Hepatocyte (in vitro differentiated cells): Measurements from ENCODE around the gene MAPK14. TPM values are rescaled to one million over a fixed set of nuclear protein-coding genes. Genes with fewer than 3 reads are reported as not detected.

Source experiments
- DNase-seq: peaks from one replicate; pipeline ENCODE4 v3.0.0-alpha.2; 2016; ENCODE audit warnings: low spot score
- H2AFZ ChIP-seq: fragments of 200-600 bp; sonication (generic); 2 replicates; pipeline ENCODE4 v1.6.0; 2016; ENCODE audit warnings: antibody characterized with exemption, mild to moderate bottlenecking
- H3K27ac ChIP-seq: fragments of 200-600 bp; sonication (generic); 2 replicates; pipeline ENCODE4 v1.5.1; 2016; ENCODE audit warnings: mild to moderate bottlenecking
- H3K27me3 ChIP-seq: fragments of 200-600 bp; sonication (generic); 2 replicates; pipeline ENCODE4 v1.6.1; 2016
- H3K36me3 ChIP-seq: fragments of 200-600 bp; sonication (generic); replicated peaks from 2 replicates; pipeline ENCODE4 v1.5.1; 2016; ENCODE audit warnings: low read depth; ENCODE audit not compliant: insufficient read depth
- H3K4me1 ChIP-seq: fragments of 200-600 bp; sonication (generic); 2 replicates; pipeline ENCODE4 v1.5.1; 2016; ENCODE audit warnings: mild to moderate bottlenecking, moderate library complexity; ENCODE audit not compliant: insufficient read depth
- H3K4me2 ChIP-seq: fragments of 200-600 bp; sonication (generic); 2 replicates; pipeline ENCODE4 v1.6.0; 2016
- H3K4me3 ChIP-seq: fragments of 200-600 bp; sonication (generic); 2 replicates; pipeline ENCODE4 v1.5.1; 2016; ENCODE audit warnings: mild to moderate bottlenecking
- H3K79me2 ChIP-seq: fragments of 200-600 bp; sonication (generic); 2 replicates; pipeline ENCODE4 v1.6.0; 2017; ENCODE audit warnings: mild to moderate bottlenecking
- H3K9me2 ChIP-seq: fragments of 200-600 bp; sonication (generic); replicated peaks from 2 replicates; pipeline ENCODE4 v1.6.0; 2017; ENCODE audit warnings: mild to moderate bottlenecking; ENCODE audit not compliant: insufficient read depth
- H3K9me3 ChIP-seq: fragments of 200-600 bp; sonication (generic); 2 replicates; pipeline ENCODE4 v1.5.1; 2016; ENCODE audit warnings: low read depth, mild to moderate bottlenecking
- H4K20me1 ChIP-seq: fragments of 200-600 bp; sonication (generic); 2 replicates; pipeline ENCODE4 v1.6.0; 2016; ENCODE audit warnings: mild to moderate bottlenecking; ENCODE audit not compliant: insufficient read depth, poor library complexity, severe bottlenecking
- EZH2 ChIP-seq: fragments of 200-600 bp; sonication (generic); IDR thresholded peaks from 2 replicates; pipeline ENCODE4 v1.6.1; 2016; ENCODE audit warnings: antibody characterized with exemption, mild to moderate bottlenecking, borderline replicate concordance
- EZH2phosphoT487 ChIP-seq: fragments of 200-600 bp; sonication (generic); IDR thresholded peaks from one replicate; pipeline ENCODE4 v1.6.1; 2018; ENCODE audit warnings: antibody characterized with exemption, mild to moderate bottlenecking, low read depth, moderate library complexity; ENCODE audit not compliant: unreplicated experiment, severe bottlenecking
- WGBS: methylation state at CpG from one replicate; pipeline ENCODE4 v1.1.6; 2016; ENCODE audit warnings: low lambda C conversion rate; ENCODE audit errors: missing lambda C conversion rate; 5-methylcytosine and 5-hydroxymethylcytosine counted together
- polyA plus RNA-seq: library from polyadenylated mRNA; unstranded; fragments of >200 nt; fragmentation: Nextera tagmentation; extraction: Ambion mirVana; gene quantifications from 2 replicates; pipeline ENCODE4 v1.2.1, GENCODE V29; 2016
- total RNA-seq: library from RNA; depleted of rRNA; stranded (reverse); fragments of >200 nt; gene quantifications from 2 replicates; pipeline ENCODE4 v1.2.3, GENCODE V29; 2014
- TF ChIP-seq, protein P1 (sequence below): fragments of 200-600 bp; sonication (generic); IDR thresholded peaks from 2 replicates; pipeline ENCODE4 v1.5.1; 2016; ENCODE audit warnings: antibody characterized with exemption, mild to moderate bottlenecking; ENCODE audit not compliant: poor library complexity

MAPK14 gene
- total and polyA plus RNA-seq, 2 experiments from 2014 or later, result 46.8 to 86.5 TPM

DNA sequence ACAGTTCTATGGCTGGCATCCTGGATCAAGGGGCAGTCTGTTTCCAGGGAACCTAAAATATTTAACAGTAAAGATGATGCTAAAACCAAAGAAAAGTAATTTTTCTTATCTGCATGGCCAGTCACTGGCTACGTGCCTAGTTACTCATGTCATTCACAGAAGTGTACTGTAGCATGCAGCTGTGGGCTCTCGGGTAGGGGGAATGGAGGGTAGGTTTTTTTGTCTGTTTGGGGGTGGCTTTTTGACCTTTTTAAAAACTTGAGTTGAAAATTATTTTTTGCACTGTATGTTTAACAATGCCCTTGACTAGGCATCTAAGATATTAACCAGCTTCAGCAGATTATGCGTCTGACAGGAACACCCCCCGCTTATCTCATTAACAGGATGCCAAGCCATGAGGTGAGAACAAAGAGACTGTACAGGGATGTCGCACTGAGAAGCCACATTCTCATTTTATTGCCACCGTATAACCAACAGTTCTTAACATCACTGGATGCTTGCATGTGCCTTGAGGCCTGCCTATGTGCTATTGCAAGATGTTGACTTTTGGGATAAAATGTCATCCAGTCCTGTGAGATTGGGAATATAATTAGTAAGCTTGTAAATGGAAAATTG is 72.4 kb downstream of the MAPK14 start:
- TF ChIP-seq EZH2 (no peak), EZH2phosphoT487 (no peak)
- TF ChIP-seq, protein P1, sequence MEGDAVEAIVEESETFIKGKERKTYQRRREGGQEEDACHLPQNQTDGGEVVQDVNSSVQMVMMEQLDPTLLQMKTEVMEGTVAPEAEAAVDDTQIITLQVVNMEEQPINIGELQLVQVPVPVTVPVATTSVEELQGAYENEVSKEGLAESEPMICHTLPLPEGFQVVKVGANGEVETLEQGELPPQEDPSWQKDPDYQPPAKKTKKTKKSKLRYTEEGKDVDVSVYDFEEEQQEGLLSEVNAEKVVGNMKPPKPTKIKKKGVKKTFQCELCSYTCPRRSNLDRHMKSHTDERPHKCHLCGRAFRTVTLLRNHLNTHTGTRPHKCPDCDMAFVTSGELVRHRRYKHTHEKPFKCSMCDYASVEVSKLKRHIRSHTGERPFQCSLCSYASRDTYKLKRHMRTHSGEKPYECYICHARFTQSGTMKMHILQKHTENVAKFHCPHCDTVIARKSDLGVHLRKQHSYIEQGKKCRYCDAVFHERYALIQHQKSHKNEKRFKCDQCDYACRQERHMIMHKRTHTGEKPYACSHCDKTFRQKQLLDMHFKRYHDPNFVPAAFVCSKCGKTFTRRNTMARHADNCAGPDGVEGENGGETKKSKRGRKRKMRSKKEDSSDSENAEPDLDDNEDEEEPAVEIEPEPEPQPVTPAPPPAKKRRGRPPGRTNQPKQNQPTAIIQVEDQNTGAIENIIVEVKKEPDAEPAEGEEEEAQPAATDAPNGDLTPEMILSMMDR, result no peak

DNA sequence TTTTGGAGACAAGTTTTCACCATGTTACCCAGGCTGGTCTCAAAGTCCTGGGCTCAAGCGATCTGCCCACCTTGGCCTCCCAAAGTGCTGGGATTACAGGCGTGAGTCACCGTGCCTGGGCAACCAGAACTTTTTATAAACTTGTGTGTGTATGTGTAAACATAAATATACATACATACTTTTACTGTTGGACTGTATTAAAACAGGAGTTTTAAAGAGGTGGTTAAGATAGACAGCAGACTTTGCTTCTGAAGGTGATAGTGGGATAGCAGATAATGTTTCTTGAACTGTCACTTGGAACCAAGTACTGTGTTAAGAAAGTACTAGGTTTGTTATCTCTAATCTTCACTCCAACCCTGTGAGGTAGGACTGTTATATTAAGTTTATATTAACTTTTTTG is 74.1 kb downstream of the MAPK14 start:
- 92% methylated on average over 3 of the region's 3 CpGs for WGBS
- Histone ChIP-seq H3K4me2 (no peak overlapping the region), H3K27ac (no peak overlapping the region), H4K20me1 (no peaks in the 10 kb centered on the region), H3K36me3 (no peaks in the 10 kb centered on the region), H3K9me2 (no peaks in the 10 kb centered on the region), H2AFZ (no peak overlapping the region), H3K79me2 (peaks cover 5% of the 10 kb centered on the region), H3K4me1 (peaks cover 15% of the 10 kb centered on the region), H3K4me3 (no peak overlapping the region), H3K27me3 (no peaks in the 10 kb centered on the region), H3K9me3 (no peaks in the 10 kb centered on the region)
- no peak for DNase-seq
- TF ChIP-seq, protein P1, result no peak
- TF ChIP-seq EZH2phosphoT487 (no peak), EZH2 (no peak)

More for the DNA sequence above, 72.4 kb downstream of the MAPK14 start:
- Histone ChIP-seq H3K27ac (no peak overlapping the region), H4K20me1 (no peaks in the 10 kb centered on the region), H3K4me3 (no peak overlapping the region), H3K36me3 (no peaks in the 10 kb centered on the region), H3K4me1 (peaks cover 22% of the 10 kb centered on the region), H3K4me2 (no peak overlapping the region), H2AFZ (no peak overlapping the region), H3K9me3 (no peaks in the 10 kb centered on the region), H3K9me2 (no peaks in the 10 kb centered on the region), H3K27me3 (no peaks in the 10 kb centered on the region), H3K79me2 (peaks cover 2% of the 10 kb centered on the region)
- 69% methylated on average over 6 of the region's 6 CpGs for WGBS
- DNase-seq, result no peak

DNA sequence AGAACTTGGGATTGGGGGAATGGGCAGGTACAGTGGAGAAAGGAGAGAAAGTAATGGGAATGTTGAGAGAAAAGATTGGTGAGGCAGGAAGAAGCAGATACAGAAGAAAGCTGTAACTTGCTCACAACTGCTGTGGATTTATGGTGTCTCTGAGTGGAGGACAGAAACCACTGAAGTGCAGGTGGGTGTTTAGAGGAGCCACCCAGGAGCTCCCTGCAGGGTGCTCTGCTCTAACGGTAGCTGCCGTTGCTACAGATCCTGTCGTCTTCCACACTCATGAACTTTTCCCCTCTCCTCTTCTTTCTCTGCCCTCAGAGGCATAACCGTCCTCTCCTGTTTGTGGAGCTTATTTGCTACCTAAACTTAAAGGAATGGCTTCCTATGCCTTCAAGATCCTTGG is 75.2 kb downstream of the MAPK14 start:
- Histone ChIP-seq H3K79me2 (peaks cover 5% of the 10 kb centered on the region), H3K27ac (no peak overlapping the region), H2AFZ (no peak overlapping the region), H3K36me3 (no peaks in the 10 kb centered on the region), H3K4me2 (no peak overlapping the region), H3K4me1 (peaks cover 8% of the 10 kb centered on the region), H3K9me3 (no peaks in the 10 kb centered on the region), H3K9me2 (no peaks in the 10 kb centered on the region), H3K4me3 (no peak overlapping the region), H4K20me1 (no peaks in the 10 kb centered on the region), H3K27me3 (no peaks in the 10 kb centered on the region)
- TF ChIP-seq EZH2phosphoT487 (no peak), EZH2 (no peak)
- TF ChIP-seq, protein P1, result no peak
- DNase-seq, result no peak
- 70% methylated on average over 4 of the region's 4 CpGs for WGBS
